ENCODE results near the gene NRN1L.

DNA sequence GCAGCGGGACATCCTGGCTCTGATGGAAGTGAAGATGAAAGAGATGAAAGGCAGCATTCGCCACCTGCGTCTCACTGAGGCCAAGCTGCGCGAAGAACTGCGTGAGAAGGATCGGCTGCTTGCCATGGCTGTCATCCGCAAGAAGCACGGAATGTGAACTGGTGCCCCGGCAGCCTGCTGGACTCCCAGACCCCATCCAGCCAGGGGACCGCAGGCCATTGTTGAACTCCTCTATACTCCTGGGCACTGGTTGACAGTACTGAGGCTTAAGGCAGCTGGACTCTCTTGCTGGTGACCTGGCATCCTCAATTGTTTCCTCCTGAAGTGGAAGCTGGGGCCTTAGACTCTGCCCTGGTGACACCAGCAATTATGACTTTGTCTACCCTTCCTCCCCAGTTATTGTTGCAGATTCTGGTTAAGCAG is 41.3 kb upstream of the NRN1L start:
- TF ChIP-seq, protein P1, sequence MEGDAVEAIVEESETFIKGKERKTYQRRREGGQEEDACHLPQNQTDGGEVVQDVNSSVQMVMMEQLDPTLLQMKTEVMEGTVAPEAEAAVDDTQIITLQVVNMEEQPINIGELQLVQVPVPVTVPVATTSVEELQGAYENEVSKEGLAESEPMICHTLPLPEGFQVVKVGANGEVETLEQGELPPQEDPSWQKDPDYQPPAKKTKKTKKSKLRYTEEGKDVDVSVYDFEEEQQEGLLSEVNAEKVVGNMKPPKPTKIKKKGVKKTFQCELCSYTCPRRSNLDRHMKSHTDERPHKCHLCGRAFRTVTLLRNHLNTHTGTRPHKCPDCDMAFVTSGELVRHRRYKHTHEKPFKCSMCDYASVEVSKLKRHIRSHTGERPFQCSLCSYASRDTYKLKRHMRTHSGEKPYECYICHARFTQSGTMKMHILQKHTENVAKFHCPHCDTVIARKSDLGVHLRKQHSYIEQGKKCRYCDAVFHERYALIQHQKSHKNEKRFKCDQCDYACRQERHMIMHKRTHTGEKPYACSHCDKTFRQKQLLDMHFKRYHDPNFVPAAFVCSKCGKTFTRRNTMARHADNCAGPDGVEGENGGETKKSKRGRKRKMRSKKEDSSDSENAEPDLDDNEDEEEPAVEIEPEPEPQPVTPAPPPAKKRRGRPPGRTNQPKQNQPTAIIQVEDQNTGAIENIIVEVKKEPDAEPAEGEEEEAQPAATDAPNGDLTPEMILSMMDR (IDR thresholded peaks at IDR 0.05) = no peak
- no peak for TF ChIP-seq EP300 (IDR thresholded peaks at IDR 0.05)

Data from esophagus muscularis mucosa (tissue), 3 donors.